K562 (cell line): ENCODE results near the gene DBT. TPM values are rescaled to one million over a fixed set of nuclear protein-coding genes. Genes with fewer than 3 reads are reported as not detected.
A peak's percentile ranks its signal among the peaks of the same experiment; 100 is the strongest.

Source experiments
- ATAC-seq: fragments of 200-7000 bp; cut with Tn5 transposase; 3 replicates; pipeline ENCODE4 v1.9.1; 2020; ENCODE audit warnings: moderate library complexity
- BruUV-seq: library from RNA; stranded (reverse); fragments of 400-500 nt; replicated peaks from 2 replicates; lab custom pipeline; 2021; lab: Mats Ljungman, UMichigan
- CTCF ChIA-PET: fragments of 300-600 bp; formaldehyde crosslinking; extraction: SDS; loops from one replicate; lab custom pipeline; 2021; ENCODE audit warnings: low intra/inter-chr PET ratio; lab: Yijun Ruan, JAX
- POLR2A ChIA-PET: fragments of 300-600, 350-650 bp; sonication (Branson Sonifier 250); formaldehyde crosslinking; extraction: SDS; loops from one replicate; lab custom pipeline; 2021; ENCODE audit warnings: antibody characterized with exemption, inconsistent platforms; lab: Yijun Ruan, JAX
- DNase-seq, 4 experiments: peaks; one replicate each; pipeline versions ENCODE4 v3.0.0 to v3.0.0-alpha.2; 2011 to 2018; ENCODE audit warnings: low spot score in 3 of 4, mixed read lengths in 3 of 4; ENCODE audit errors: extremely low read depth in 1 of 4
- FAIRE-seq: peaks from 2 replicates; lab custom pipeline; 2011; peaks lifted over from hg19 to GRCh38; lab: Jason Lieb, UNC
- H2AFZ ChIP-seq: 2 replicates; pipeline ENCODE4 v1.6.0; 2011; ENCODE audit warnings: low read depth, low read length, control low read depth, inconsistent platforms
- H3K27ac ChIP-seq: fragments of 200-600 bp; 3 replicates; pipeline ENCODE4 v1.8.0; 2011; ENCODE audit warnings: low read depth, mild to moderate bottlenecking, control low read depth, inconsistent platforms, low read length, moderate library complexity, mixed read lengths; ENCODE audit errors: extremely low read depth
- H3K27me3 ChIP-seq, 2 experiments: fragments of 300-600 bp in 1 of 2; 2 replicates in 1 of 2; 3 replicates in 1 of 2; pipeline versions ENCODE4 v1.6.0 to v1.8.0; 2011; ENCODE audit warnings: inconsistent platforms in 2 of 2, low read length in 2 of 2, mild to moderate bottlenecking in 1 of 2, mixed read lengths in 1 of 2, moderate library complexity in 1 of 2; ENCODE audit not compliant: control insufficient read depth in 2 of 2, insufficient read depth in 2 of 2
- H3K36me3 ChIP-seq: fragments of 300-600 bp; 3 replicates; pipeline ENCODE4 v1.8.0; 2011; ENCODE audit warnings: mild to moderate bottlenecking, low read length, inconsistent platforms; ENCODE audit not compliant: control insufficient read depth, insufficient read depth
- H3K4me1 ChIP-seq, 2 experiments: fragments of 200-600 bp in 1 of 2; replicated peaks in 1 of 2; 2 replicates in 1 of 2; 3 replicates in 1 of 2; pipeline versions ENCODE4 v1.5.1 to v1.8.0; 2011; ENCODE audit warnings: inconsistent platforms in 2 of 2, low read length in 2 of 2, mild to moderate bottlenecking in 1 of 2, mixed read lengths in 1 of 2, moderate library complexity in 1 of 2; ENCODE audit not compliant: control insufficient read depth in 2 of 2, insufficient read depth in 2 of 2
- H3K4me2 ChIP-seq: 2 replicates; pipeline ENCODE4 v1.6.1; 2011; ENCODE audit warnings: low read length, control low read depth, inconsistent platforms, mixed read lengths; ENCODE audit not compliant: insufficient read depth
- H3K4me3 ChIP-seq: fragments of 200-600 bp; sonication (generic), shearing (Covaris generic); 2 replicates; pipeline ENCODE4 v1.5.1; 2016; ENCODE audit warnings: control low read depth, inconsistent platforms
- H3K79me2 ChIP-seq: fragments of 200-600 bp; 3 replicates; pipeline ENCODE4 v1.8.0; 2011; ENCODE audit warnings: low read length, inconsistent platforms; ENCODE audit not compliant: control insufficient read depth, insufficient read depth
- H3K9ac ChIP-seq, 2 experiments: 2 replicates each; pipeline versions ENCODE4 v1.6.0 to v1.6.1; 2011; ENCODE audit warnings: low read depth in 2 of 2, low read length in 2 of 2, control low read depth in 1 of 2, inconsistent platforms in 1 of 2, mild to moderate bottlenecking in 1 of 2, mixed read lengths in 1 of 2; ENCODE audit not compliant: insufficient read depth in 1 of 2
- H3K9me1 ChIP-seq: one replicate; pipeline ENCODE4 v1.6.0; 2011; ENCODE audit warnings: inconsistent platforms, mild to moderate bottlenecking, low read length, moderate library complexity; ENCODE audit not compliant: control insufficient read depth, insufficient read depth
- H3K9me3 ChIP-seq: replicated peaks from 2 replicates; pipeline ENCODE4 v1.5.1; 2011; ENCODE audit warnings: low read depth, low read length, inconsistent platforms; ENCODE audit not compliant: control insufficient read depth, insufficient read depth
- H4K20me1 ChIP-seq: replicated peaks from 2 replicates; pipeline ENCODE4 v1.6.1; 2011; ENCODE audit warnings: low read length, inconsistent platforms, mixed read lengths; ENCODE audit not compliant: control insufficient read depth, insufficient read depth
- C11orf30 ChIP-seq: fragments of 450-650 bp; IDR thresholded peaks from 2 replicates; pipeline ENCODE4 v1.6.1; 2016; ENCODE audit warnings: low read depth, mild to moderate bottlenecking
- CREM ChIP-seq: IDR thresholded peaks from 2 replicates; pipeline ENCODE4 v1.6.1; 2014; ENCODE audit warnings: antibody characterized with exemption, low read depth
- CSDE1 ChIP-seq, 2 experiments: fragments of 450-650 bp; IDR thresholded peaks; 2 replicates each; pipeline ENCODE4 v1.6.1; 2016; ENCODE audit warnings: mild to moderate bottlenecking in 1 of 2
- ELK1 ChIP-seq: sonication (generic); formaldehyde crosslinking; IDR thresholded peaks from 2 replicates; pipeline ENCODE4 v1.8.1; 2022; ENCODE audit warnings: missing genetic modification reagents
- FOXK2 ChIP-seq, 2 experiments: fragments of 450-650 bp; IDR thresholded peaks in 1 of 2; conservative IDR thresholded peaks in 1 of 2; 2 replicates each; pipeline ENCODE4 v1.6.1; 2016; ENCODE audit warnings: low read depth in 2 of 2, mild to moderate bottlenecking in 1 of 2
- HSF4 ChIP-seq: fragments of 250-450 bp; sonication (Bioruptor Pico); IDR thresholded peaks from 2 replicates; pipeline ENCODE4 v2.1.2; 2022; ENCODE audit warnings: mild to moderate bottlenecking, moderate library complexity, borderline replicate concordance
- KDM4B ChIP-seq, 2 experiments: fragments of 450-650 bp in 1 of 2; sonication (generic) in 1 of 2; IDR thresholded peaks; 2 replicates each; pipeline ENCODE4 v1.6.1; 2016 to 2017; ENCODE audit warnings: borderline replicate concordance in 2 of 2, antibody characterized with exemption in 1 of 2, low read depth in 1 of 2, mild to moderate bottlenecking in 1 of 2
- MAFF ChIP-seq: IDR thresholded peaks from 2 replicates; pipeline ENCODE4 v1.6.1; 2012; ENCODE audit warnings: low read length, improper control_type of control experiment
- MAFG ChIP-seq: fragments of 450-650 bp; conservative IDR thresholded peaks from 2 replicates; pipeline ENCODE4 v1.6.1; 2016; ENCODE audit warnings: missing genetic modification characterization, missing compliant biosample characterization
- MAFK ChIP-seq: IDR thresholded peaks from 2 replicates; pipeline ENCODE4 v1.6.1; 2011; ENCODE audit warnings: low read length, improper control_type of control experiment
- NCOA2 ChIP-seq, 2 experiments: fragments of 450-650 bp; IDR thresholded peaks; 2 replicates each; pipeline ENCODE4 v1.6.1; 2018; ENCODE audit warnings: mild to moderate bottlenecking in 2 of 2, moderate library complexity in 1 of 2; ENCODE audit not compliant: partially characterized antibody in 2 of 2
- RBM14 ChIP-seq: fragments of 200-400 bp; formaldehyde crosslinking; IDR thresholded peaks from 2 replicates; pipeline ENCODE4 v1.6.1; 2018; ENCODE audit warnings: low read depth, mild to moderate bottlenecking, low read length, moderate library complexity, borderline replicate concordance; ENCODE audit not compliant: insufficient read depth
- RNF2 ChIP-seq: sonication (generic); IDR thresholded peaks from 2 replicates; pipeline ENCODE4 v1.6.1; 2016
- TARDBP ChIP-seq: fragments of 450-650 bp; IDR thresholded peaks from 2 replicates; pipeline ENCODE4 v1.6.1; 2016
- ZBTB26 ChIP-seq: fragments of 450-650 bp; formaldehyde crosslinking; IDR thresholded peaks from 2 replicates; pipeline ENCODE4 v1.4.0; 2022; ENCODE audit warnings: missing genetic modification characterization
- ZNF316 ChIP-seq: fragments of 450-650 bp; IDR thresholded peaks from 2 replicates; pipeline ENCODE4 v1.6.1; 2016
- ZNF584 ChIP-seq: fragments of 200-800 bp; sonication (Bioruptor generic); IDR thresholded peaks from 2 replicates; pipeline ENCODE4 v1.6.1; 2016; ENCODE audit warnings: low read depth, mild to moderate bottlenecking, missing genetic modification characterization, missing compliant biosample characterization
- ZNF75A ChIP-seq: fragments of 450-650 bp; formaldehyde crosslinking; IDR thresholded peaks from 2 replicates; pipeline ENCODE4 v1.4.0; 2020; ENCODE audit warnings: mild to moderate bottlenecking
- WGBS: fragments of 100-300 bp; shearing (Covaris generic); methylation state at CpG from one replicate; pipeline ENCODE4 v1.1.6; 2016; ENCODE audit warnings: low coverage, mixed read lengths; ENCODE audit not compliant: insufficient coverage; ENCODE audit errors: missing lambda C conversion rate; 5-methylcytosine and 5-hydroxymethylcytosine counted together
- in situ Hi-C: fragments of 300-500 bp; cut with MboI; formaldehyde crosslinking; loops from 4 replicates; pipeline ENCODE4 v1.15.0; 2018; ENCODE audit warnings: inconsistent platforms, mixed read lengths
- intact Hi-C: fragments of 100-400 bp; cut with micrococcal nuclease; formaldehyde crosslinking; loops from 2 replicates; pipeline ENCODE4 v1.14.2; 2022
- polyA plus RNA-seq, 8 experiments: library from polyadenylated mRNA; depleted of rRNA in 4 of 8; stranded (reverse) in 5 of 8; unstranded in 3 of 8; fragments of >200 nt; fragmentation: Nextera tagmentation in 2 of 8; fragmentation: Illumina TruSeq in 1 of 8; extraction: Ambion mirVana in 2 of 8; extraction: Trizol in 1 of 8; gene quantifications; 2 replicates each; pipeline versions ENCODE4 v1.2.1 to v1.2.3, GENCODE V29; 2011 to 2014; ENCODE audit warnings: inconsistent platforms in 1 of 8, missing spikeins in 1 of 8
- total RNA-seq, 7 experiments: library from RNA; depleted of rRNA in 6 of 7; stranded (reverse); fragments of >200 nt in 6 of 7; fragmentation: Illumina TruSeq in 2 of 7; extraction: Trizol in 2 of 7; gene quantifications; 2 replicates each; pipeline versions ENCODE4 v1.2.1 to v1.2.3, GENCODE V29; 2011 to 2021; ENCODE audit warnings: low replicate concordance in 1 of 7

The DBT gene
- total and polyA plus RNA-seq, 9 of the 15 experiments (the other 6 are each of a cell fraction or from before 2014, with no cell fraction given) = 2.7 to 13.5 (median 7.3) TPM

- no peak overlapping the region for H3K4me2 ChIP-seq
- H3K9me3 ChIP-seq = no peaks in the 10 kb centered on the region
- in situ Hi-C loops (no loop called here), intact Hi-C loops (no loop called here)
- no peaks in the 10 kb centered on the region for H3K9me1 ChIP-seq
- ChIA-PET POLR2A (interaction anchor here (1.1 to 2.4 kb wide), 3 partner anchors 9 to 20 kb away, joined by 5 to 10 read pairs (median 5); partner anchors contain the start of gene RTCA), CTCF (no interaction called here)
- no peak overlapping the region for H3K4me3 ChIP-seq
- no peak overlapping the region for H2AFZ ChIP-seq
- WGBS = 100% methylated on average over 3 of the region's 3 CpGs
- H3K9ac ChIP-seq = no peak overlapping the region
- no peak overlapping the region for H3K27ac ChIP-seq
- BruUV-seq = no TSS peak
- DNase-seq (no peak), ATAC-seq (no peak), FAIRE-seq (no peak)
- peaks cover 80% of the 10 kb centered on the region for H3K36me3 ChIP-seq
- H4K20me1 ChIP-seq = no peaks in the 10 kb centered on the region
- TF ChIP-seq MAFK (peak; percentile 89), RBM14 (no peak), MAFF (peak; percentile 86), ZNF75A (CRISPR knock-in tag) (no peak), TARDBP (no peak), ELK1 (CRISPR knock-in tag) (no peak), RNF2 (no peak), HSF4 (CRISPR knock-in tag) (no peak), ZBTB26 (CRISPR knock-in tag) (no peak), ZNF316 (peak; percentile 90), CSDE1 (IDR thresholded peaks at IDR 0.05) (no peak), C11orf30 (peak; percentile 82), KDM4B (IDR thresholded peaks at IDR 0.05; ENCODE audit: borderline replicate concordance in 2 of 2, low read depth in 1 of 2) (no peak), MAFG (tag) (peak; percentile 77), ZNF584 (CRISPR knock-in tag) (no peak), CREM (no peak), NCOA2 (IDR thresholded peaks at IDR 0.05; ENCODE audit: partially characterized antibody in 2 of 2) (no peak), FOXK2 (conservative IDR thresholded peaks at IDR 0.05 in 1 of 2, IDR thresholded peaks at IDR 0.05 in 1 of 2; ENCODE audit: low read depth in 2 of 2) (no peak)
- H3K79me2 ChIP-seq = no peaks in the 10 kb centered on the region
- no peaks in the 10 kb centered on the region for H3K27me3 ChIP-seq
- no peaks in the 10 kb centered on the region for H3K4me1 ChIP-seq
Measured at GRCh38 chr1:100287162-100287561, 37.5 kb upstream of the DBT start.
